Measurements from ENCODE around the gene PLXDC2. TPM values are rescaled to one million over a fixed set of nuclear protein-coding genes. Genes with fewer than 3 reads are reported as not detected.

Gene PLXDC2
- total RNA-seq, 6 experiments from 2014 or later: 4.1 to 6.5 (median 5.3) TPM

- no peak for DNase-seq
Observed at GRCh38 chr10:19952224-19953010, 136.2 kb downstream of the PLXDC2 start.

GRCh38 chr10:19954601-19955000 is 138.4 kb downstream of the PLXDC2 start:
- DNase-seq (no peak), ATAC-seq (no peak)
- intact Hi-C loops (cut with DNase I): no loop called here
- TF ChIP-seq CTCF (IDR thresholded peaks at IDR 0.05): no peak
- TF ChIP-seq POLR2A (IDR thresholded peaks at IDR 0.05): no peak
- no peak overlapping the region for H3K27ac ChIP-seq
- H3K4me3 ChIP-seq: no peak overlapping the region
- no peaks in the 10 kb centered on the region for H3K36me3 ChIP-seq
- 70% methylated on average over 2 of the region's 2 CpGs for WGBS (ENCODE audit: insufficient coverage, low coverage, low lambda C conversion rate, missing lambda C conversion rate)
- no peaks in the 10 kb centered on the region for H3K27me3 ChIP-seq
- no peaks in the 10 kb centered on the region for H3K4me1 ChIP-seq
- H3K9me3 ChIP-seq: no peaks in the 10 kb centered on the region

More at GRCh38 chr10:19952224-19953010, 136.2 kb downstream of the PLXDC2 start:
- intact Hi-C loops (cut with DNase I): no loop called here
- no peaks in the 10 kb centered on the region for H3K9me3 ChIP-seq
- TF ChIP-seq POLR2A (IDR thresholded peaks at IDR 0.05): no peak
- no peak for TF ChIP-seq CTCF (IDR thresholded peaks at IDR 0.05)
- H3K36me3 ChIP-seq: no peaks in the 10 kb centered on the region
- no peak overlapping the region for H3K27ac ChIP-seq
- WGBS (ENCODE audit: insufficient coverage, low coverage, low lambda C conversion rate, missing lambda C conversion rate): 60% methylated on average over 7 of the region's 7 CpGs
- H3K4me1 ChIP-seq: no peaks in the 10 kb centered on the region
- no peak overlapping the region for H3K4me3 ChIP-seq
- ATAC-seq: no peak
- H3K27me3 ChIP-seq: no peaks in the 10 kb centered on the region

GRCh38 chr10:19956516-19957032 is 140.3 kb downstream of the PLXDC2 start:
- TF ChIP-seq POLR2A (IDR thresholded peaks at IDR 0.05): no peak
- no peak for TF ChIP-seq CTCF (IDR thresholded peaks at IDR 0.05)
- no peaks in the 10 kb centered on the region for H3K27me3 ChIP-seq
- DNase-seq: no peak
- H3K27ac ChIP-seq: no peak overlapping the region
- no peaks in the 10 kb centered on the region for H3K4me1 ChIP-seq
- no peaks in the 10 kb centered on the region for H3K36me3 ChIP-seq
- H3K4me3 ChIP-seq: no peak overlapping the region
- no peak for ATAC-seq
- WGBS (ENCODE audit: insufficient coverage, low coverage, low lambda C conversion rate, missing lambda C conversion rate): 78% methylated on average over 2 of the region's 2 CpGs
- intact Hi-C loops (cut with DNase I): no loop called here
- H3K9me3 ChIP-seq: no peaks in the 10 kb centered on the region

GRCh38 chr10:19958787-19959186 is 142.6 kb downstream of the PLXDC2 start:
- no peak for TF ChIP-seq CTCF (IDR thresholded peaks at IDR 0.05)
- no peak for TF ChIP-seq POLR2A (IDR thresholded peaks at IDR 0.05)
- no peak for DNase-seq
- intact Hi-C loops (cut with DNase I): no loop called here
- Histone ChIP-seq H3K27me3 (no peaks in the 10 kb centered on the region), H3K9me3 (no peaks in the 10 kb centered on the region), H3K4me3 (no peak overlapping the region), H3K27ac (no peak overlapping the region), H3K4me1 (no peaks in the 10 kb centered on the region), H3K36me3 (no peaks in the 10 kb centered on the region)
- peak; percentile 59 to 97 (median 68) for ATAC-seq
